K562 treated with DMSO at 1 percent for 48 hours (cell line): ENCODE measurements around the gene FHDC1. TPM values are rescaled to one million over a fixed set of nuclear protein-coding genes. Genes with fewer than 3 reads are reported as not detected.

Source experiments
- total RNA-seq: library from RNA; unstranded; fragments of 300-600 nt; gene quantifications from 2 replicates; pipeline ENCODE4 v1.2.3, GENCODE V29; 2022; ENCODE audit warnings: low replicate concordance; ENCODE audit errors: extremely low read depth

The FHDC1 gene
- not detected in 2 replicates for total RNA-seq

GRCh38 chr4:152935631-152936445 lies at the start of gene FHDC1:
TSS of gene FHDC1 (plus strand) at chr4:152936323. CDS start at chr4:152943058, 6,735 bp downstream.

Other genes starting within 250 kb of the FHDC1 start
- gene TIGD4, start 156.6 kb upstream of the FHDC1 start, total RNA-seq: not detected in 2 replicates
- gene ARFIP1, start 156.4 kb upstream of the FHDC1 start, total RNA-seq: not detected in 2 replicates